Naive thymus-derived CD4-positive, alpha-beta T cell (primary cell): ENCODE results near the gene MDC1. TPM values are rescaled to one million over a fixed set of nuclear protein-coding genes. Genes with fewer than 3 reads are reported as not detected.
A peak's percentile ranks its signal among the peaks of the same experiment; 100 is the strongest.
"Not testable (repeated sequence)": the region's sequence is repeated elsewhere in the genome, so short reads cannot be mapped to it uniquely, and the experiment has no call there.

ENCODE experiments used
- ATAC-seq: fragments of 150-1000 bp; cut with Tn5 transposase; 2 replicates; pipeline ENCODE4 v1.10.0; 2021; ENCODE audit warnings: mild to moderate bottlenecking, moderate library complexity
- CTCF ChIA-PET: fragments of 350-600 bp; sonication (Branson Sonifier 250); formaldehyde crosslinking; loops from one replicate; lab custom pipeline; 2021; ENCODE audit warnings: antibody characterized with exemption; lab: Charles Lee
- POLR2A ChIA-PET: fragments of 350-600 bp; sonication (Branson Sonifier 250); formaldehyde crosslinking; loops from one replicate; lab custom pipeline; 2021; ENCODE audit warnings: antibody characterized with exemption, inconsistent platforms; lab: Charles Lee
- DNase-seq, 9 donors: peaks; one replicate each; pipeline versions ENCODE4 v3.0.0 to v3.0.0-alpha.2; 2020 to 2022; ENCODE audit warnings: mixed read lengths in 1 of 9
- H3K27ac ChIP-seq: one replicate; pipeline ENCODE4 v1.7.0; 2013; ENCODE audit warnings: mild to moderate bottlenecking, low read depth, low read length, moderate library complexity
- H3K27me3 ChIP-seq, 2 donors: one replicate each; pipeline ENCODE4 v1.7.0; 2013; ENCODE audit warnings: low read length in 2 of 2, mild to moderate bottlenecking in 2 of 2, moderate library complexity in 2 of 2; ENCODE audit not compliant: control insufficient read depth in 2 of 2, insufficient read depth in 2 of 2
- H3K36me3 ChIP-seq, 3 experiments: 1 replicate in 2 of 3; 2 replicates in 1 of 3; pipeline ENCODE4 v1.7.0; 2013; ENCODE audit warnings: low read length in 3 of 3, mild to moderate bottlenecking in 3 of 3, moderate library complexity in 1 of 3; ENCODE audit not compliant: insufficient read depth in 3 of 3, control insufficient read depth in 2 of 3
- H3K4me1 ChIP-seq, 2 donors: one replicate each; pipeline ENCODE4 v1.7.0; 2013; ENCODE audit warnings: low read length in 2 of 2, mild to moderate bottlenecking in 2 of 2, moderate library complexity in 1 of 2; ENCODE audit not compliant: control insufficient read depth in 2 of 2, insufficient read depth in 2 of 2
- H3K4me3 ChIP-seq: 2 replicates; pipeline ENCODE4 v1.7.0; 2013; ENCODE audit warnings: mild to moderate bottlenecking, low read length
- H3K9me3 ChIP-seq, 3 experiments: 1 replicate in 2 of 3; 2 replicates in 1 of 3; pipeline ENCODE4 v1.7.0; 2013; ENCODE audit warnings: low read length in 3 of 3; ENCODE audit not compliant: control insufficient read depth in 2 of 3
- H3K27ac Mint-ChIP-seq, 9 donors: one replicate each; pipeline ENCODE4 v1.8.0; 2020 to 2022; ENCODE audit warnings: mixed read lengths in 9 of 9, mild to moderate bottlenecking in 8 of 9, moderate library complexity in 5 of 9, inconsistent platforms in 2 of 9
- H3K27me3 Mint-ChIP-seq, 5 donors: one replicate each; pipeline ENCODE4 v1.8.0; 2021 to 2022; ENCODE audit warnings: mixed read lengths in 5 of 5, mild to moderate bottlenecking in 1 of 5
- H3K36me3 Mint-ChIP-seq, 5 donors: one replicate each; pipeline ENCODE4 v1.8.0; 2020 to 2022; ENCODE audit warnings: mixed read lengths in 5 of 5, mild to moderate bottlenecking in 3 of 5, inconsistent platforms in 1 of 5
- H3K4me1 Mint-ChIP-seq, 7 donors: one replicate each; pipeline ENCODE4 v1.8.0; 2020 to 2022; ENCODE audit warnings: mixed read lengths in 7 of 7, mild to moderate bottlenecking in 3 of 7, inconsistent platforms in 1 of 7
- H3K4me3 Mint-ChIP-seq, 10 donors: one replicate each; pipeline ENCODE4 v1.8.0; 2020 to 2022; ENCODE audit warnings: mild to moderate bottlenecking in 10 of 10, mixed read lengths in 10 of 10, moderate library complexity in 6 of 10, inconsistent platforms in 2 of 10
- H3K9me3 Mint-ChIP-seq, 11 donors: one replicate each; pipeline ENCODE4 v1.8.0; 2020 to 2022; ENCODE audit warnings: mixed read lengths in 11 of 11, mild to moderate bottlenecking in 4 of 11, inconsistent platforms in 1 of 11, moderate library complexity in 1 of 11
- intact Hi-C, 2 donors: fragments of 100-400 bp; cut with micrococcal nuclease; formaldehyde crosslinking; loops; one replicate each; pipeline ENCODE4 v1.15.1; 2023
- polyA plus RNA-seq, 2 donors: library from polyadenylated mRNA; unstranded; fragments of 300-500 nt; fragmentation: Illumina TruSeq; gene quantifications; one replicate each; pipeline ENCODE4 v1.2.3, GENCODE V29; 2021
- total RNA-seq, 6 experiments: library from RNA in 5 of 6; stranded (reverse) in 5 of 6; gene quantifications; 1 replicate in 5 of 6; 2 replicates in 1 of 6; pipeline ENCODE4 v1.2.3 and lab custom pipeline; 2021 to 2026

The MDC1 gene
- total and polyA plus RNA-seq, 7 experiments from 2014 or later, result 4.5 to 78.9 (median 50.7) TPM

DNA sequence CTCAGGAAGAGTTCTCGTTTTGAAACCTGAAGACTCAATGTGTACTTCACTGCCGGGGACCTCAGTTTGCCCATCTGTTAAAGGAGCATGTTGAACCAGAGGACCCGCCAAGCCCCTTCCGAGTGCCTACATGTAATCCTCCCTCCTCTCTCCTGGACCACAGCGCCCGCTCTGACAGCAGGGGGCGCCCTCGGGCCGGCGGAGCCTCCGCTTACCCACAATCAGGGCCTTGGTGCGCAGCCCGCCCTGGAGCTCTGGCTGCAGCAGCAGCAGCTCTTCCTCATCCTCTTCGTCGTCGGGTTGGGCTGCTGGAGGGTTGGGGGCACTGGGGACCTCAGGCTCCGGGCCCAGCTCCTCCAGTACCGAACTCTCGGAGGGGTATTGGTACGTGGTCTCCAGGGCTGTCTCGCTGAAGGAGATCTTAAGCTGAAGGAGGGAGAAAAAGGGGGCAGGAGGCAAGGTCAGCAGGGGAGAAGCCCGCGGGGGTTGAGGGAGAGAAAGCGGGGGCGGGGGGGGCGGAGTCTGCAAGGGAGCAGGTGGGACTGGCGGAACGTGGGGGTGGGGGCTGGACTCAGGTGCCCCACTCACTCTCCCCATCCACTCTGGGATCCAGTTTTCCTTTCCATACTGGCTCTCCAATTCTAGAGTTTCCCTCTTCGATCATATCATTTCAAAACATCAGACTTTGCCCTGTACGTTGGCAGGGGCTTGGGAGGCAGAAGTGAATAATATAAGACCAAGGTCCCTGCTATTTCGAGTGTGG lies 37.9 kb downstream of the MDC1 start:
- Mint-ChIP-seq H3K9me3 (peaks cover 0 to 3% (median 0%) of the 10 kb centered on the region in 11 donors), H3K4me1 (peaks cover 20 to 47% (median 38%) of the 10 kb centered on the region in 7 donors), H3K27ac (peak overlapping the region; percentile 85 to 99 (median 97)), H3K36me3 (peaks cover 12 to 65% (median 31%) of the 10 kb centered on the region in 5 donors), H3K27me3 (no peaks in the 10 kb centered on the region), H3K4me3 (peak overlapping the region; percentile 90 to 100 (median 97))
- CTCF ChIA-PET, result interaction anchor here (0.6 to 8.9 kb wide), 21 partner anchors 8 to 408 kb away, joined by 3 to 304 read pairs (median 4); partner anchors contain the start of genes MDC1, MRPS18B, NRM and PPP1R10
- Histone ChIP-seq H3K4me1 (peaks cover 5 to 24% of the 10 kb centered on the region in 2 donors), H3K27me3 (no peaks in the 10 kb centered on the region), H3K4me3 (peak overlapping the region; percentile 98), H3K9me3 (no peaks in the 10 kb centered on the region), H3K36me3 (peaks cover 10 to 46% (median 28%) of the 10 kb centered on the region in 3 experiments), H3K27ac (peak overlapping the region; percentile 95)
- intact Hi-C loops, result loop anchor here (1.0 to 10.0 kb wide), 5 partner anchors 43 to 408 kb away; no protein-coding TSS in a partner anchor
- DNase-seq (peak; percentile 86 to 97 (median 92)), ATAC-seq (peak; percentile 65)
- POLR2A ChIA-PET, result interaction anchor here (0.5 to 15.7 kb wide), 12 partner anchors 8 to 1840 kb away, joined by 3 to 499 read pairs (median 7); partner anchors contain the start of genes GNL1, MDC1, MRPS18B and NRM

DNA sequence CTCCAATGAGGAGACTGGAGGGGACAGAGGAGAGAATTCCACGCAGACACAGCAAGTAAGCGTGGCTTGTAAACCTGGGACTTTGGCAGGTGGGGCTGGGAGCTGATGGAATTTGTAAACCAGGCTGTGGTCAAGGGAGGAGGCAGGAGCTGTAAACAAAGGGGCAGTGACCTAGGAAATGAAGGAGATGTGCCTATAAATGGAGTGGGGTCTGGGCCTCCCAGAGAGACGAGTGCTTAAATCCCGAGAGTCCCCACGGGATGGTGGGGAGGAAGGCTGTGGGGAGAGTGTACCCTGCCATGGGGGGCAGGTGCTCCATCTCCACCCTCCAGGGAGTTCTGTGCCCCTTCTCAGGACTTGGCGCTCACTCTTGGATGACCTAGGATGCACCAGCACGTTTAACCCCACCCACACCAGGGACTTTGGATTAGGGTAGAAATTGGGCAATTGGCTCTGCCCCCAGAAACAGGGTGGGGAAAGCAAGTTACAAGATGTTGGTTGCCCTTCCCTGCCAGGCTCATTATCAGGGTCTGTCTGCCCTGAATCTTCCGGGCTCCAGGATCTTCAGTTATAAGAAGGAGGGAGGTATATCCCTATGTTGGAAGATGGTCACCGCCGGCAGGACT lies 40.3 kb downstream of the MDC1 start:
- Histone ChIP-seq H3K4me3 (no peak overlapping the region), H3K27me3 (no peaks in the 10 kb centered on the region), H3K36me3 (peaks cover 10 to 37% (median 28%) of the 10 kb centered on the region in 3 experiments), H3K27ac (peak overlapping the region; percentile 33), H3K4me1 (peaks cover 9 to 29% of the 10 kb centered on the region in 2 donors), H3K9me3 (no peaks in the 10 kb centered on the region)
- peak overlapping the region in 4 of 10 donors; percentile 15 to 77 (median 28) for H3K4me3 Mint-ChIP-seq
- H3K27ac Mint-ChIP-seq, result peak overlapping the region in 8 of 9 donors; percentile 10 to 91 (median 64)
- DNase-seq (no peak), ATAC-seq (no peak)
- peaks cover 24 to 55% (median 48%) of the 10 kb centered on the region in 7 donors for H3K4me1 Mint-ChIP-seq
- POLR2A ChIA-PET, result interaction anchor here (0.9 to 15.7 kb wide), 2 partner anchors 11 to 42 kb away, joined by 3 to 499 read pairs; partner anchors contain the start of genes MDC1 and TUBB
- peaks cover 8 to 42% (median 22%) of the 10 kb centered on the region in 5 donors for H3K36me3 Mint-ChIP-seq
- intact Hi-C loops, result loop anchor here in 1 of 2 donors (5.0 to 10.0 kb wide), 2 partner anchors 222 to 411 kb away; no protein-coding TSS in a partner anchor
- H3K27me3 Mint-ChIP-seq, result no peaks in the 10 kb centered on the region
- H3K9me3 Mint-ChIP-seq, result peaks cover 0 to 5% (median 0%) of the 10 kb centered on the region in 11 donors
- CTCF ChIA-PET, result interaction anchor here (1.5 to 2.9 kb wide), 4 partner anchors 46 to 132 kb away, joined by 7 to 48 read pairs (median 14); no protein-coding TSS in a partner anchor

- Mint-ChIP-seq H3K36me3 (peaks cover 4 to 28% (median 23%) of the 10 kb centered on the region in 5 donors), H3K4me3 (peak within 1 kb of the TSS; percentile 87 to 94 (median 91)), H3K27me3 (no peaks in the 10 kb centered on the region), H3K27ac (peak within 1 kb of the TSS; percentile 70 to 93 (median 91)), H3K4me1 (peaks cover 28 to 46% (median 43%) of the 10 kb centered on the region in 7 donors), H3K9me3 (peaks cover 0 to 5% (median 0%) of the 10 kb centered on the region in 11 donors)
- ATAC-seq, result peak; percentile 93
- intact Hi-C loops, result loop anchor here (1.0 to 10.0 kb wide), 9 partner anchors 10 to 218 kb away; partner anchors contain the start of genes ATAT1 (in 2 of the 2), C6orf136 (in 2 of the 2), MRPS18B (in 2 of the 2) and PPP1R10 (in 2 of the 2)
- peak; percentile 65 to 85 (median 83) for DNase-seq
- Histone ChIP-seq H3K4me3 (peak within 1 kb of the TSS; percentile 74), H3K27ac (peak within 1 kb of the TSS; percentile 77), H3K27me3 (no peaks in the 10 kb centered on the region), H3K9me3 (no peaks in the 10 kb centered on the region), H3K36me3 (peaks cover 7 to 46% (median 28%) of the 10 kb centered on the region in 3 experiments), H3K4me1 (peaks cover 8 to 15% of the 10 kb centered on the region in 2 donors)
- ChIA-PET CTCF (interaction anchor here (0.5 to 2.0 kb wide), 19 partner anchors 18 to 410 kb away, joined by 3 to 18 read pairs (median 4); partner anchors contain the start of genes MDC1 and NRM), POLR2A (interaction anchor here (0.5 to 15.7 kb wide), 12 partner anchors 8 to 156 kb away, joined by 3 to 499 read pairs (median 4); partner anchors contain the start of genes ABCF1, MDC1, MRPS18B and TUBB)
Measured at GRCh38 chr6:30672445-30673253, 44.4 kb downstream of the MDC1 start, which contains the start of gene DHX16. DHX16 (minus strand) TSS chr6:30673006; CDS start chr6:30672841, 165 bp downstream.

DNA sequence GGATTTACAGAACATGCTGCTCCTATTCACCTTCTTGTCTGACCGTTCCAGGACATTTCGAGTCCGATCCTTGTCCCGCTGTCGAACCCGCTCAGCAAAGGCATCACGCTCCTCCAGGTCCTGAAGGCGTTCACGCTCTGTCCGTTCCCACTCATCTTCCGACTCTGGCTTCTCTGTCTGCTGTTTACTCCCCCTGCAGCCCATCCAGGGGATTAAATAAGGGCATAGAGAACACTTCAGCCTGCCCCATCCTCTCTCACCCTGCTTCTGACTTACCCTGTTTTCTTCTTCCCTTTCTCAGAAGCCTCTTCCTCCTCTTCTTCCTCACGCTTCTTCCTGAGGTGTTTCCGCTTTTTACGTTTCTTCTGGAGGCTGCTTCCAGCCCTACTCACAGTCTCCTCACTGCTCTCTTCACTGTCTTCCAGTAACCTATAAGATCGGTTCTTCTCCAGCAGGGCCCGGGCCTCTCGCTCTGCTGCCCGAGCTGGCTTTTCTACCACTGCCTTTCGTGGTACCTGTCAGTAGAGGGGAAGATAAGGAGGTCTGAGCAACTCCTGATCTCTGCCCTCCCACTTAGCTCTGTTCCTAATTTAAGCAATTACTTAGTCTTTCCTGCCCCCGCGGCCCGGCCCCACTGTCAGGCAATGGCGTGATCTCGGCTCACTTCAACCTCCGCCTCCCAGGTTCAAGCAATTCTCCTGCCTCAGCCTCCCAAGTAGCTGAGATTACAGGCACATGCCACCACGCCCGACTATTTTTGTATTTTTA lies 46.1 kb downstream of the MDC1 start:
- Mint-ChIP-seq H3K27me3 (no peaks in the 10 kb centered on the region), H3K4me1 (peaks cover 23 to 49% (median 37%) of the 10 kb centered on the region in 7 donors), H3K36me3 (peaks cover under 1 to 26% (median 18%) of the 10 kb centered on the region in 5 donors), H3K4me3 (peak overlapping the region; percentile 77 to 94 (median 89)), H3K9me3 (peaks cover 0 to 5% (median 0%) of the 10 kb centered on the region in 11 donors), H3K27ac (peak overlapping the region in 7 of 9 donors; percentile 20 to 74 (median 65))
- peaks cover under 1 to 45% (median 13%) of the 10 kb centered on the region in 3 experiments for H3K36me3 ChIP-seq
- H3K9me3 ChIP-seq, result no peaks in the 10 kb centered on the region
- ChIA-PET CTCF (interaction anchor here (2.0 kb wide), 1 partner anchor 51 kb away, joined by 18 read pairs; no protein-coding TSS in a partner anchor), POLR2A (interaction anchor here (0.6 to 15.7 kb wide), 5 partner anchors 11 to 907 kb away, joined by 3 to 499 read pairs (median 12); partner anchors contain the start of genes MDC1, MRPS18B and TUBB)
- ATAC-seq (no peak), DNase-seq (no peak)
- H3K27ac ChIP-seq, result peak overlapping the region; percentile 77
- H3K4me3 ChIP-seq, result no peak overlapping the region
- H3K4me1 ChIP-seq, result peaks cover 8 to 15% of the 10 kb centered on the region in 2 donors
- intact Hi-C loops, result loop anchor here in 1 of 2 donors (10.0 kb wide), 1 partner anchor 216 kb away; no protein-coding TSS in a partner anchor
- H3K27me3 ChIP-seq, result no peaks in the 10 kb centered on the region

- POLR2A ChIA-PET, result interaction anchor here (0.7 to 2.1 kb wide), 2 partner anchors 16 to 65 kb away, joined by 4 read pairs; no protein-coding TSS in a partner anchor
- H3K9me3 Mint-ChIP-seq, H3K4me3 Mint-ChIP-seq, ATAC-seq, H3K27ac ChIP-seq, H3K9me3 ChIP-seq, H3K4me1 ChIP-seq, H3K27me3 ChIP-seq, H3K27me3 Mint-ChIP-seq, H3K4me3 ChIP-seq, intact Hi-C loops: not testable (repeated sequence)
- peak in 1 of 9 donors; percentile 47 for DNase-seq
- CTCF ChIA-PET, result interaction anchor here (1.1 to 1.9 kb wide), 3 partner anchors 13 to 183 kb away, joined by 3 to 4 read pairs (median 4); no protein-coding TSS in a partner anchor
- H3K4me1 Mint-ChIP-seq, result peaks cover 11 to 34% (median 25%) of the 10 kb centered on the region in 7 donors
- H3K36me3 ChIP-seq, result peaks cover 21 to 78% (median 26%) of the 10 kb centered on the region in 3 experiments
- H3K27ac Mint-ChIP-seq, result peak overlapping the region in 2 of 9 donors; percentile 4 to 14
- peaks cover 16 to 53% (median 36%) of the 10 kb centered on the region in 5 donors for H3K36me3 Mint-ChIP-seq
Measured at GRCh38 chr6:30666300-30666699, 50.8 kb downstream of the MDC1 start.
